IMR-90 (cell line): Measurements from ENCODE around the gene WASHC1. TPM values are rescaled to one million over a fixed set of nuclear protein-coding genes. Genes with fewer than 3 reads are reported as not detected.
"Not testable (repeated sequence)": the region's sequence is repeated elsewhere in the genome, so short reads cannot be mapped to it uniquely, and the experiment has no call there.

Experiments used
- ATAC-seq: fragments of 200-7000 bp; cut with Tn5 transposase; 2 replicates; pipeline ENCODE4 v1.9.1; 2020; ENCODE audit warnings: low read depth, mild to moderate bottlenecking, moderate library complexity
- BruUV-seq: library from RNA; stranded (reverse); fragments of 400-500 nt; replicated peaks from 2 replicates; lab custom pipeline; 2021; lab: Mats Ljungman, UMichigan
- CTCF ChIA-PET: fragments of 300-600 bp; formaldehyde crosslinking; extraction: SDS; loops from one replicate; lab custom pipeline; 2021; ENCODE audit warnings: antibody characterized with exemption; lab: Yijun Ruan, JAX
- POLR2A ChIA-PET: fragments of 300-600 bp; sonication (Branson Sonifier 250); formaldehyde crosslinking; loops from one replicate; lab custom pipeline; 2022; ENCODE audit warnings: antibody characterized with exemption; ENCODE audit not compliant: unreplicated experiment; lab: Charles Lee
- DNase-seq: peaks from one replicate; pipeline ENCODE4 v3.0.0; 2013
- H2AFZ ChIP-seq: replicated peaks from 2 replicates; pipeline ENCODE3; 2013; ENCODE audit warnings: low read length, mild to moderate bottlenecking; ENCODE audit not compliant: poor library complexity
- H2AK5ac ChIP-seq: 2 replicates; pipeline ENCODE4 v1.6.1; 2013; ENCODE audit warnings: low read depth, low read length, inconsistent platforms
- H2AK9ac ChIP-seq: replicated peaks from 2 replicates; pipeline ENCODE3; 2013; ENCODE audit warnings: mild to moderate bottlenecking, low read depth, low read length, moderate library complexity; ENCODE audit not compliant: poor library complexity
- H2BK120ac ChIP-seq: 2 replicates; pipeline ENCODE4 v1.6.1; 2013; ENCODE audit warnings: low read depth, low read length, inconsistent platforms
- H2BK15ac ChIP-seq: 3 replicates; pipeline ENCODE4 v1.6.1; 2013; ENCODE audit warnings: low read depth, low read length, inconsistent platforms
- H2BK20ac ChIP-seq: 2 replicates; pipeline ENCODE4 v1.6.1; 2013; ENCODE audit warnings: low read depth, mild to moderate bottlenecking, inconsistent platforms, low read length, moderate library complexity
- H2BK5ac ChIP-seq: 2 replicates; pipeline ENCODE4 v1.6.1; 2013; ENCODE audit warnings: mild to moderate bottlenecking, low read depth, low read length, inconsistent platforms; ENCODE audit not compliant: poor library complexity, severe bottlenecking
- H3K14ac ChIP-seq: replicated peaks from 2 replicates; pipeline ENCODE4 v1.6.1; 2013; ENCODE audit warnings: low read depth, low read length, inconsistent platforms
- H3K18ac ChIP-seq: 2 replicates; pipeline ENCODE4 v1.6.1; 2013; ENCODE audit warnings: low read depth, low read length, control low read depth
- H3K23ac ChIP-seq: 2 replicates; pipeline ENCODE4 v1.6.1; 2013; ENCODE audit warnings: low read depth, low read length, inconsistent platforms
- H3K27ac ChIP-seq: 2 replicates; pipeline ENCODE4 v1.5.1; 2013; ENCODE audit warnings: mild to moderate bottlenecking, control low read depth, low read length; ENCODE audit not compliant: insufficient read depth
- H3K27me3 ChIP-seq: 2 replicates; pipeline ENCODE4 v1.6.1; 2013; ENCODE audit warnings: low read length; ENCODE audit not compliant: control insufficient read depth, insufficient read depth
- H3K36me3 ChIP-seq: 2 replicates; pipeline ENCODE4 v1.6.1; 2013; ENCODE audit warnings: low read length, mixed read lengths; ENCODE audit not compliant: control insufficient read depth, insufficient read depth
- H3K4ac ChIP-seq: 2 replicates; pipeline ENCODE4 v1.6.1; 2013; ENCODE audit warnings: low read depth, low read length, inconsistent platforms
- H3K4me1 ChIP-seq: 2 replicates; pipeline ENCODE4 v1.6.1; 2013; ENCODE audit warnings: low read length, mixed read lengths; ENCODE audit not compliant: control insufficient read depth, insufficient read depth
- H3K4me2 ChIP-seq: 2 replicates; pipeline ENCODE4 v1.6.1; 2013; ENCODE audit warnings: low read depth, mild to moderate bottlenecking, control low read depth, low read length, moderate library complexity
- H3K4me3 ChIP-seq: 2 replicates; pipeline ENCODE4 v1.5.1; 2013; ENCODE audit warnings: low read depth, mild to moderate bottlenecking, control low read depth, low read length, moderate library complexity; ENCODE audit not compliant: insufficient read depth
- H3K56ac ChIP-seq: 2 replicates; pipeline ENCODE4 v1.6.1; 2013; ENCODE audit warnings: low read length, inconsistent platforms; ENCODE audit not compliant: insufficient read depth; ENCODE audit errors: extremely low read depth
- H3K79me1 ChIP-seq, 2 experiments: 2 replicates each; pipeline ENCODE4 v1.6.1; 2013; ENCODE audit warnings: low read length in 2 of 2, inconsistent platforms in 1 of 2, low read depth in 1 of 2
- H3K9ac ChIP-seq: 2 replicates; pipeline ENCODE4 v1.6.1; 2013; ENCODE audit warnings: low read depth, low read length, control low read depth
- H3K9me1 ChIP-seq: 2 replicates; pipeline ENCODE4 v1.6.1; 2013; ENCODE audit warnings: low read length, inconsistent platforms; ENCODE audit not compliant: insufficient read depth
- H3K9me3 ChIP-seq: 2 replicates; pipeline ENCODE4 v1.6.1; 2013; ENCODE audit warnings: low read length; ENCODE audit not compliant: control insufficient read depth, insufficient read depth
- H4K20me1 ChIP-seq: 2 replicates; pipeline ENCODE4 v1.6.1; 2013; ENCODE audit warnings: low read length, inconsistent platforms; ENCODE audit not compliant: insufficient read depth
- H4K5ac ChIP-seq: 2 replicates; pipeline ENCODE4 v1.6.1; 2013; ENCODE audit warnings: mild to moderate bottlenecking, low read depth, low read length, control low read depth
- H4K8ac ChIP-seq, 2 experiments: 2 replicates each; pipeline ENCODE4 v1.6.1; 2013; ENCODE audit warnings: low read depth in 2 of 2, low read length in 2 of 2, control low read depth in 1 of 2, inconsistent platforms in 1 of 2
- H4K91ac ChIP-seq: 2 replicates; pipeline ENCODE4 v1.6.1; 2013; ENCODE audit warnings: low read depth, low read length, inconsistent platforms; ENCODE audit not compliant: insufficient read depth
- WGBS, 2 experiments: methylation state at CpG; one replicate each; pipeline versions ENCODE4 v1.1.5 to v1.1.7; 2013; ENCODE audit warnings: missing lambda C conversion rate in 2 of 2; ENCODE audit not compliant: insufficient read length in 1 of 2; ENCODE audit errors: extremely low coverage in 2 of 2; 5-methylcytosine and 5-hydroxymethylcytosine counted together
- dilution Hi-C: fragments of 300-500 bp; cut with HindIII; formaldehyde crosslinking; loops from one replicate; pipeline ENCODE4 v1.14.3; 2018; ENCODE audit warnings: low sequenced_read_pairs; ENCODE audit not compliant: unreplicated experiment
- in situ Hi-C: fragments of 300-500 bp; cut with MboI; formaldehyde crosslinking; loops from 3 replicates; pipeline ENCODE4 v1.14.3; 2019; ENCODE audit warnings: low sequenced_read_pairs, inconsistent platforms, mixed read lengths
- intact Hi-C: fragments of 100-400 bp; cut with micrococcal nuclease; formaldehyde crosslinking; loops from 2 replicates; pipeline ENCODE4 v1.10.0; 2022
- polyA plus RNA-seq, 3 experiments: library from polyadenylated mRNA; depleted of rRNA; stranded (reverse); fragments of >200 nt; gene quantifications; 2 replicates each; pipeline ENCODE4 v1.2.3, GENCODE V29; 2012; ENCODE audit warnings: low replicate concordance in 1 of 3
- total RNA-seq: library from RNA; depleted of rRNA; stranded (reverse); fragments of >200 nt; gene quantifications from 2 replicates; pipeline ENCODE4 v1.2.3, GENCODE V29; 2012

Gene WASHC1
- total and polyA plus RNA-seq, 2 of the 4 experiments (the other 2 are of a cell fraction), result 3.0 to 13.7 TPM

GRCh38 chr9:28775-29174 is 481 bp downstream of the WASHC1 start:
- H2AK5ac ChIP-seq, H3K27ac ChIP-seq, H3K27me3 ChIP-seq, H3K9me1 ChIP-seq, H3K4me2 ChIP-seq, in situ Hi-C loops, H3K18ac ChIP-seq, H2BK15ac ChIP-seq, H3K79me1 ChIP-seq, H3K56ac ChIP-seq, H2BK20ac ChIP-seq, H3K36me3 ChIP-seq, BruUV-seq, H4K20me1 ChIP-seq, H2BK120ac ChIP-seq, H3K9ac ChIP-seq, POLR2A ChIA-PET, dilution Hi-C loops, H3K4ac ChIP-seq, H4K5ac ChIP-seq, H4K91ac ChIP-seq, ATAC-seq, H2AK9ac ChIP-seq, H3K23ac ChIP-seq, H3K4me1 ChIP-seq, intact Hi-C loops, DNase-seq, H4K8ac ChIP-seq, CTCF ChIA-PET, H2BK5ac ChIP-seq, H3K14ac ChIP-seq, H3K9me3 ChIP-seq, H2AFZ ChIP-seq: not testable (repeated sequence)
- WGBS, 2 experiments, result no CpG with 5 or more reads among the region's 30 CpGs
- peak overlapping the region; percentile 55 for H3K4me3 ChIP-seq

DNA sequence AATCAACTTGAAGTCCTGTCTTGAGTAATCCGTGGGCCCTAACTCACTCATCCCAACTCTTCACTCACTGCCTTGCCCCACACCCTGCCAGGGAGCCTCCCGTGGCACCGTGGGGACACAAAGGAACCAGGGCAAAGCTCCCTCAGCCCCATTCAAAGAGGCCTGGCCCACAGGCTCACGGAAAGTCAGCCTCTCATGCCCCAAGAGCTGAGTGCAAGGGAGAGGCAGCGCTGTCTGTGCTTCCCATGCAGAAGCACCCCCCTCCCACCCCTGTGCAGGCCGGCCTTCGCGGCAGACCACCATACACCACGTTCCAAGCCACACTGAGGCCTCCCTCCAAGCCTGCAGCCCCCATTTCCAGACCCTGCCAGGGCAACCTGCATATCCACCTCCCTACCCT is 7.6 kb downstream of the WASHC1 start:
- H4K20me1 ChIP-seq, ATAC-seq, H3K79me1 ChIP-seq, H3K4me1 ChIP-seq, H3K27me3 ChIP-seq, H2BK20ac ChIP-seq, H4K91ac ChIP-seq, H3K27ac ChIP-seq, POLR2A ChIA-PET, H3K36me3 ChIP-seq, H2BK15ac ChIP-seq, H3K4me2 ChIP-seq, in situ Hi-C loops, H3K9me1 ChIP-seq, H4K8ac ChIP-seq, intact Hi-C loops, H3K56ac ChIP-seq, H4K5ac ChIP-seq, H2BK5ac ChIP-seq, H2AK5ac ChIP-seq, H2AK9ac ChIP-seq, H2BK120ac ChIP-seq, H2AFZ ChIP-seq, CTCF ChIA-PET, H3K23ac ChIP-seq, H3K4ac ChIP-seq, H3K4me3 ChIP-seq, H3K14ac ChIP-seq, H3K18ac ChIP-seq, H3K9ac ChIP-seq, DNase-seq, H3K9me3 ChIP-seq, dilution Hi-C loops: not testable (repeated sequence)
- BruUV-seq, result TSS peak; percentile 17
- WGBS, 2 experiments, result no CpG with 5 or more reads among the region's 9 CpGs
